ENCODE data around the gene SAMSN1. TPM values are rescaled to one million over a fixed set of nuclear protein-coding genes. Genes with fewer than 3 reads are reported as not detected.

Gene SAMSN1
- total RNA-seq, 1 donor from 2014 or later, result 1.0 TPM

- TF ChIP-seq CTCF (IDR thresholded peaks at IDR 0.05; ENCODE audit: borderline replicate concordance), result no peak
- Histone ChIP-seq H3K4me1 (no peaks in the 10 kb centered on the region), H3K36me3 (no peaks in the 10 kb centered on the region), H3K27me3 (ENCODE audit: low read depth) (no peaks in the 10 kb centered on the region), H3K27ac (replicated peaks) (no peak overlapping the region), H3K9me3 (replicated peaks) (no peaks in the 10 kb centered on the region), H3K4me3 (no peak overlapping the region)
- intact Hi-C loops (cut with micrococcal nuclease), result no loop called here
- no peak for DNase-seq
These were observed 97.3 kb downstream of the SAMSN1 start for GRCh38 chr21:14448784-14449183.

GRCh38 chr21:14438211-14438610 lies 107.9 kb downstream of the SAMSN1 start:
- Histone ChIP-seq H3K27ac (replicated peaks) (no peak overlapping the region), H3K4me1 (no peaks in the 10 kb centered on the region), H3K27me3 (ENCODE audit: low read depth) (no peaks in the 10 kb centered on the region), H3K9me3 (replicated peaks) (peaks cover 5% of the 10 kb centered on the region), H3K36me3 (no peaks in the 10 kb centered on the region), H3K4me3 (no peak overlapping the region)
- intact Hi-C loops (cut with micrococcal nuclease), result no loop called here
- DNase-seq, result no peak
- no peak for TF ChIP-seq CTCF (IDR thresholded peaks at IDR 0.05; ENCODE audit: borderline replicate concordance)

- Histone ChIP-seq H3K4me3 (no peak overlapping the region), H3K9me3 (replicated peaks) (peaks cover 5% of the 10 kb centered on the region), H3K27ac (replicated peaks) (no peak overlapping the region), H3K36me3 (no peaks in the 10 kb centered on the region), H3K27me3 (ENCODE audit: low read depth) (no peaks in the 10 kb centered on the region), H3K4me1 (no peaks in the 10 kb centered on the region)
- intact Hi-C loops (cut with micrococcal nuclease), result no loop called here
- DNase-seq, result no peak
- TF ChIP-seq CTCF (IDR thresholded peaks at IDR 0.05; ENCODE audit: borderline replicate concordance), result no peak
These were observed 110.7 kb downstream of the SAMSN1 start for GRCh38 chr21:14435423-14435822.

Other genes starting within 250 kb of the SAMSN1 start
- gene HSPA13, start 163.2 kb downstream of the SAMSN1 start, total RNA-seq, result 14.6 TPM

All from left ventricle myocardium inferior (tissue), 1 donor.